ENCODE results near the gene C1QL2.
A peak's percentile ranks its signal among the peaks of the same experiment; 100 is the strongest.

The C1QL2 gene

DNA sequence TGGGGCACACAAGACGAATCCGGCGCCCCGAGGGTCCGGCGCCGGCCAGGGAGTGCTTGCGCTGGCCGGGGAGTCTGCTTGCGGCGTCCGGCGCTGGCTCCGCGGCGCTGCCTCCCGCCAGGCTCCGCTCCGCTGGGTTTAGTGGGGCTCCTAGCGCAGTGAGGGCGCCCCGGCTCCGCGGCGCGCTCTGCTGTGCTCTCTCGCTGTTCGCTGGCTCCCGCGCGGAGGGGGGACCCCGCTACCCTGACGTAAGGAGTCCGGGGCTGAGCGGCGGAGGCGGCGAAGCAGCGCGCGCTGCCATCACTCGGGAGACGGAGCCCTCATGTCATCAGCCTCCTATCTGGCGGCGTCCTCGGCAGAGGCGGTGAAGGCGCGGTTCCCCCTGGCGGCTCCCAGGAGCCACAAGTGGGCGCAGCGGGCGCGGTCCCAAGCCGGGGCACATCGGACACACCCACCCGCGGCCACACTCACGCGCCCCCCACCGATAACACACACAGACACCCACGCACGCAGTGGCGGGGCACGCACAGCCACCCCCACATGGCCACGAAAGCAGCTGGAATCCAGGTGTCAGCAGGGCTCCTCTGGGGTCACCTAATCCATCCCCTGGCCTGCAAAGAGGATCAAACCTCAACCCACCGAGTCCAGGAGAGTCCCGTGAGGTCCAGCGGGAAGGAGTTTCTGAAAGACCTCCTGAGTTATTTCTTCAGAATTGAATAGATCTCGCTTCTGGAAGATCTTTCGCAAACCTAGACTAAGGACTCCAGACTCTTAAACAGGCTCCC lies at the start of gene C1QL2:
C1QL2 (minus strand) TSS at position 189 of the 785 bp plus-strand sequence. CDS start 482 bp downstream, outside the sequence.
- DNase-seq (ENCODE audit: low read depth), result no peak

DNA sequence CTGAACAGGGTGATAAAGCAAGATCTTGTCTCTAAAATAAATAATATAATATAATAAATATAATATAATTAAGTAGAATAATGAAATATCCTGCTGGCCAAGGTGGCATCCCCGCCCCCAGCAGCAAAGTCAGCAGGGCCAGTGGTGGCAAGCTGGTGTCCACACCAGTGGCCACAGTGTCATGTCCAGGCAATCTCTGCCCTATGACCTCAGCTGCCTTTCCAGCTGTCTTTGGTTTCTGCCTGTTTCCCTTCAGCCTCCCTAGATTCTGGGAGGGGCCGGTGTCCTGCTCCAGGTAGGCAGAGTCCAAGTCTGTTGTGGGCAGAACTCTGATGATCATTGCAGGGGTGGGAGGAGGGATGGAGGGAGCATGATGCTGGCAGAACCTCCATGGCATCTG lies 48.9 kb upstream of the C1QL2 start:
- DNase-seq (ENCODE audit: low read depth), result no peak

DNA sequence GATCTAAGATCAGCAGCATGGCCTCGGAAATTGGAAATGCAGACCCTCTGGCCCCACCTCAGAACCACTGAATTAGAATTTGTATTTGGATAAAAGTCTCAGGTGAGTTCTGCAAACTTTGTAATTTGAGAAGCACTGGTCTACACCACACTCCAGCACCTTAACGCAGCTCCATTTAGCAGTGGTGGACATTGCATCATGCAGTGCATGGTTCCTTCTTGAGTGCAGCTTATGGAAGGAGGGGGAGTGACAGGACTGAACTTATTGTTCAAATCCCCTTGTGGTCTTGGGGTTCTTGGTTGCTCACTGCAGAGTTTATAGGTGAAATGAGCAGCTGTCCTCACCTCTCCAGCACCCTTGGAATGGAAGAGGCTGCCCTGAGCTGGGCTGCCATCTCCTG lies 47.6 kb upstream of the C1QL2 start:
- DNase-seq (ENCODE audit: low read depth), result no peak

DNA sequence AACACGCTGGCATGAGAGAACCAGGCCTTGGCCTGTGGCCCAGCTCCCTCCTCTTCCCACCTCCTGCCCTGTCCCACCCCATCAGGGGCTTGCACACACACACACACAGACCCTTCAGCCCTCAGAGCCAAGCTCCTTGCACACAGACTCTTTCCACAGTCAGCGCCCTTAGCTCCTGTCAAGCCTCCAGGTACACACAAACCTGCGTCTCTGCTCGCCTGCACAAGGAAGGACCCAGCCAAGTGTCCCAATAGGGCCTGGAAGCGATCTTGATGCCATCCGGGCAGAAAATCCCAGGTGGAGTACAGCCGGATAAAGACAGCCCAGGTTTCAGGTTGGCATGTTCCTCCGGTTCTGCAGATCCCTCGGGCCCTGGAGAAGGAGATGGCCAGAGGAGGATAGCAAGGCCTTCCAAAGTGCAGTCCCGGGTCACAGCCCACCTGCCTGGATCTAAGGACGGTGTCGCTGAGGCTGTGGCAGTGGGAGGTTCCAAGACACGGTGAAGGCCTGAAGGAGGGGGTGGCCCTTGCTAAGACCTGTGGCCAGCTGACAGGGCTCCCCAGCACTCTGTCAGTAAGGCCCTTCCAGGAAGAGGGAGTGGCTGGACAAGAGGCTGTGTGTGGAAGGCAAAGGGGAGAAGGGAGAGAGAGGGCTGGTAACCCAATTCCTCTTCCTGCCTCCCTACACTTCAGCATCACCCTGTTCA lies 46.6 kb upstream of the C1QL2 start:
- DNase-seq (ENCODE audit: low read depth), result no peak

DNA sequence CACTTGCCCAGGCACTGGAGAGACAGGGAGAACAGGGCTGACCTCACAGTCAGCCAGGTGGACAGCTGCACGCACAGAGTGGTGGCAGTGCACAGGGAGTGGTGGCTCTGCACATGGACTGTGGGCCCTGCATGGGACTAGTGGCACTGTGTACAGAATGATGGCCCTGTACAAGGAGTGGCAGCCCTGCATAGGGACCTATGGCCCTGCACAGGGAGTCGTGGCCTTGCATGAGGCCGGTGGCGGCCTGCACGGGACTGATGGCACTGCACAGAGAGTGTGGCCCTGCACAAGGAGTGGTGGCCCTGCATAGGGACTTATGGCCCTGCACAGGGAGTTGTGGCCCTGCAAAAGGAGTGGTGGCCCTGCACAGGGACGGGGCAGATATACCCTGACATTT lies 46.0 kb upstream of the C1QL2 start:
- no peak for DNase-seq (ENCODE audit: low read depth)

DNA sequence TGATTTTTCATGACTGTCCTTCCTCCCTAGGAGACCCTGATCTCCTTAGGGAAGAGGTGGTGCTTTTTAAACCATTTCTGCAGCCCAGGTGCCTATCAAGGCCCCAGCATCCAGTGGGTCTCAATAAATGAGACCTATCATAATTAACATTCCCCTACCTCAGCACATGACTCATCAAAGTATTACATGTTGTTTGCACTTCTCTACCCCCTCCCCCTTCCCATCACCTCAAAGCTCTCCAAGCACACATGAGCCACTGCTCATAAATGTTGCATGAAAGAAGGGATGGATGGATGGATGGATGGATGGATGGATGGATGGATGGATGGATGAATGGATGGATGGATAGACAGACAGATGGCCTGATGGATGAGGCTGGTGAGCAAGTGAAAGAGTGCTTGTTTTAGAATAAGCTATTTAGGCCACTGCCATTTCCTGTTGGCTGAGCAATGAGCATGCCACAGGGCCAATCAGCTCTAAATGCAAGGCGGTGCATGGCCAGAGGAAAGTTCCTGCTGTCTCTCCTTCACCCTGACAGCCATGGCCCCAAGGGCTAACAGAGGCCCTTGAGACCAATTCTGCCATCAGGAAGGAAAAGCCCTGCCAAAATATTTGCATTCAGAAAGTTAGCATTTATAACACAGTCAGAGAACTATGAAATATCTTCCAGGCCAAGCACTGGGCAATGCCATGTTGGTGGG lies 44.2 kb upstream of the C1QL2 start:
- no peak for DNase-seq (ENCODE audit: low read depth)

DNA sequence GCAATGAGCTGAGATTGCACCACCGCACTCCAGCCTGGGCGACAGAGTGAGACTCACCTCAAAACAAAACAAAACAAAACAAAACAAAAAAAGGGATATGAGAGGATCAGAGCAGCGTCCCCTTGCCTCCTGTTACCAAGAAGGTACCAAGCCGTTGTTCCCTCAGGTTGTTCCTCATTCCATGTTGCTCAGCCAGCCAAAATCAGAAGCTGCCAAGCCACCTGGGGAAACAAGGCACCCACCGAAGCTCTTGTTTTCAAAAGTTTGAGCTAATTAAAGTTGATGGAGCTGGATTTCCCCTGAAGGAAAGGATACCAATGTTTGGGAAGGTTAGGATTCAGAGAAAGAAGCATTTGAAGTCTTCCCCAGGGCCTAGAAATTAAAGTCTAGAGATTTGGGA lies 43.3 kb upstream of the C1QL2 start:
- DNase-seq (ENCODE audit: low read depth), result no peak

DNA sequence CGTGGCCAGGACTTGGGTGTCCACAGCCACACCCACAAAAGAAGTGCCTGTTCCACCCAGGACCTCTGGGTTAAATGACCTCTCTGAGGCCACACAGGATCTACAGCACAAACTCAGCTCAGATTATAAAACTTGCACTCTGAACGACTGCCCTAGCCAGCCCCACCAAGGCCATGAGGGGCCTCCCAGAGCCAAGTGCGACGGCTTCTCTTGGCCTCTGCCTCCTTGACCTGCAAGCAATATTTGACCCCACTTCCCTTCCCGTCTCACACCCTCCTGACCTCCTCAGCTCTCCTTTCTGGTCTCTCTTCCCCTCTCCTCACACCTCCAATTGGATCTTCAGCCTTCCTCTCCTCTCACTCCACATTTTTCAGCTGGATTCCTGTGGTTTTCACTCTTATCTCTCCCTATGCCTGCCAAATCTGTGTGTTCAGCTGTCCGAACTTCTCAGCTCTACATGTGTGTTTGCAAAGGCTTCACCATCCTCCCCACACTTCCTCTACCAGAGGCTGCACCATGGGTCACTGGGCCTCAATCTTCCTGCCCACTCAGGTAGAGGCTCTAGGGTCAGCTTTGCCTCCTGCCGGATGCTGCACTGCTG lies 39.8 kb upstream of the C1QL2 start:
- no peak for DNase-seq (ENCODE audit: low read depth)

DNA sequence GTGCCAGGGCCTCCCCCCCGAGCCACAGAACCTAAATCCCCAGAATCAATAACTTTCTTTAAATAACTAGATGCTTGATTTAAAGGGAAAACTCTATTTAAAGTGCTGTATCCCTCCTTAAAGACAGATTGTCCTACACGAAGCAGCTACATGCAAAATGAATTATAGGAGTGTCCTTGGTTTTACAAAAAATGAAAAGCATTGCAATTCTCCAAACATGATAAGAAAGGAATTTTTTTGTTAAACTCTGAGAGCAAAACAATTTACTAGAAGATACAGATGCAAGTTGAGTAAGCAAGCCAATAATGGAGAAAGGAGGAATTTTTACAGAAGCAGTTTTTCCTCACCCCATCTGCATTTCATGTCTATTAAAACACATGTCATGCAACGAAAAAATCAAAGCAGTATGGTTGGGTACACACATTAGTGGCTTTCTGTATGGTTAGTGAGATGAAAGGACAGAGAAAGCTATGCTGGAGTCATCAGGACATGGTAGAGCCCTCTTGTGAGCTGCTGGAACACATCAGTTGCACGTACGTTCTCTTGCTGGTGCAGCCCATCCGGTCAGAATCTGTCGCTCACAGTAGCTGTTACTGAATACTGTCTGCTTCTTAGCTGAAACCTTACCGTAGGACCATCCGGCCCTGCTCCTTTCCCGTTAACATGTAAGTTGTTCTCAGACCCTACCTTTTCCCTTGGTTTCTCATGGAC lies 39.1 kb upstream of the C1QL2 start:
- no peak for DNase-seq (ENCODE audit: low read depth)

DNA sequence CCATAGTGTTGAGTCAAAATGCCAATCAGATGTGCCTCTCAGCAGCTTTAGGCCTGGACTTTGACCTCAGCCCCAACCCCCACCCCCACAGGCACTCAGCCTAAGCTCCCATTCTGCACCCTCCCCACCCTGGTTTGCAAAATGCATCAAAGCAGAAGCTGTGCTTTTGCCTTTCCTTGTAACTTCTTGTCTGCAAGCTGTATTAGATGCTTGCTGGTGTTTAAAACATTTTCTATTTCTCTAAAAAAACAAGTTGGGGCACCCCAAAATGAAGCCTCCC lies 38.5 kb upstream of the C1QL2 start:
- DNase-seq (ENCODE audit: low read depth), result no peak

DNA sequence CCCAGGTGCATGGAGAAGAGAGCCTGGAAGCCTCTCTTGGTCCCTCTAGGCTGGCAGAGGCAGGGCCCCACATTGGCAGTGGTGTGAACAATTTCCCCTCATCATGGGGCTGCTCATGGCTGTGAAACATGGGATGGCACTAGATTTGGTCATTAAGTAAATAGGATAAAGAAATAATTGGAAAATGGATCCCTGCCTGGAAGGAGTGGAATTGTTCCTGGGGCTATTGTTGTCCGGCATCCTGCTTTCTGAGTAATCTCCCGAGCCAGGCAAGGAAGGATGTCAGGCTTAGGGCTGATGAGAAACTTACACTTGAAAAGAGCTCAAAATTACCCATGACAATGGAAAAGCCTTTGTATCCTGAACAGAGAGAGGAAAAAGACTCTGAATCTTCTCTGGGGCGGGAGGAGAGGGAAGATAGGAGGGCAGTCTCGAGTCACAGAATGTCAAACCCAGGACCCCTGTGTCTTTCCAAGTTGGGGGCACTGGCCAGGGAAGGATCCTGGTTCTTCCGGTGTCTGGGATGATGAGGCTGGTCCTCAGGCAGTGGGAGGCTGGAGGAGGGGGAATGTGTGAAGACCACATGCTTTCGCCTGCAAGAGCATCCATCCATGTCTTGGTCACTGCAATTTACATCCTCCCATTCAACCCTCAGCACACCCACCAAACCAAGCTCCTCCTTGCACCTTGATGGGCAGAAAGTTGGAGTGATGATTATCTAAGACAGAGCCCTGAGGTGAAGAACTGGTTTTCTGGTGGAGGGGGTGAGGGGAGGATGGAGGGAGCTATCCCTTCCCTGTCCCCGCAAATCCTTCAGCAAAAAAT lies 38.0 kb upstream of the C1QL2 start:
- DNase-seq (ENCODE audit: low read depth), result peak; percentile 32

DNA sequence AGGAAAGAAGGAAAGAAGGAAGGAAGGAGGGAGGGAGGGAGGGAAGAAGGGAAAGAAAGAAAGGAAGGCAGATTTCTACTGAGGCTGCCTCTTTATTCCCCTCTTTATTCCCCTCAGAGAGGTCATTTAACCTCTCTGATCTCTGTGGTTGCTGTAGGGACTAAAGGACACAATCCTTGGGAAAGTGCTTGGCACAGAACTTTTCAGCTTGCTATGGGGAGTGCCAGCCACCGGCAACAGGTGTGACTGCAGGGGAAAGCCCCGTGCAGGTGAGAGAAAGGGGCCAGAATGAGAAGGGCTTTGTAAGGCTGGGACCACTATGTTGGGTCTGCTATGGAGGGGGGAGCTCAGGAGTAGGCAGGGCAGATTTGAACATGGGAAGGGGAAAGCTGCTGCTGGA lies 37.3 kb upstream of the C1QL2 start:
- DNase-seq (ENCODE audit: low read depth), result no peak

DNA sequence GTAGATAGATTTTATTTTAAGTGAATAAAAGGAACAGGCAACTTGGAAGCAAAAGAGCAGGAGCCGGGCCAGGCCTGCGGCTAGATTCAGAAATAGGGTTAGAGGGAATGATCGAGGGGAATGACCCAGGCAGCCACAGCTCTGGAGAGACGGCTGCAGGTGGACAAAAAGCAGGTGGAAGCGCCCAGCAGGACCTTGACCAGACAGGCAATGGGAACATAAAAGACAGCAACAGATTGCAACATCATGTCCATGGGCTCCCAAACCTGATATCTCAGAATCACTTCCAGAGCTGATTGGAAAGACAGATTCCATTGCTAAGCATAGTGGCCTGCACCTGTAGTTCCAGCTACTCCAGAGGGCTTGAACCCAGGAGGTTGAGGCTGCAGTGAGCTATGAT lies 36.5 kb upstream of the C1QL2 start:
- DNase-seq (ENCODE audit: low read depth), result no peak

DNA sequence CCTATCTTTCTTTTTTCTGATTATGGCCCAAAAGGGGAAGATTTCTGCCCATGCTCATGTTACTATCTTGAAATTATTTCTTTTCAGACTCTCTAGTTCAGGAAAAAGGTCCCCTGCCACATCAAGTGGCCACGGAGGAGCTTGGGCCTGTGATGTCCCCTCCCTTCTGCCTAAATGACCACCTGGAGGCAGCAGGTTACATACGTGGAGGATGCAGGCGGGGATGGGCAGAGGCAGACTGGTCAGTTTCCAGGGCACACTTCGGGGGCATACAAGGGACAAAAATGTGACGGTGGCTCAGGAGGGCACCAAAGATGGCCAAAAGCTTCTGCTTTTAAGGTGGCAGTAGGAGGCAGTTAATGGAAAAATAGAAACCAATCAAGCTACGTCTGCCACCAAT lies 34.3 kb upstream of the C1QL2 start:
- DNase-seq (ENCODE audit: low read depth), result no peak

DNA sequence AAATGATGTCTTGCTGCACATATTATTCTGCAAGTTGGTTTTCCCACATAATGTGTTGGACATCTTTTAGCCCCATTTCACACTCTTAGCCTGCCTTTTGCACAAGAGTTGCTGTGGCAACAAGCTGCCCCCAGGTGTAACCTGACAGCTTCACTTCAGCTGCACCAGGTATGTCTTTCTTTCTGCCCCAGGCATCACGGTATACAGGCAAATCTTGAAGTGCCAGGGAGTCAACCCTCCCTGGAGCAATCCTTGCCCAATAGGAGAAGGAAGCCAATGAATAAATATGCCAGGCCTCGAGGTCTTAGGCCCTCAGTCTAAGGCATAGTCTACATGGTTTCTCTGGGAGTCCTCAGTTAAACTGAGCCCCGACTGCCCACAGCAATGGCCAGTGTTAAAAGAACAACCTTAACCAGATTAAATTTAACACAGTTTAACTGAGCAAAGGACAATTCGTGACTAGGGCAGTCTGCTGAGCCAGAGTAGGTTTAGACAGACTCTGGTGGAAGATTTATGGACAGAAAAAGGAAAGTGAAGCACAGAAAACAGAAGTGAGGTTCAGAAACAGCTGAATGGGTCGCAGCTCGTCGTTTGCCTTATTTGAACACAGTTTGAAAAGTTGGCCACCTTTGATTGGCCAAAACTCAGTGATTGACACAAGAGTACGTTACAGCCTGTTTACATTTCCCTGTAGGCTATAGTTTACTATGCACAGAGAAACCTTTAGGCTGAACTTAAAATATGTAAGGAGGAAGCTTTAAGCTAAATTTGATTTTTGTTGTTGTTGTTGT lies 32.0 kb upstream of the C1QL2 start:
- DNase-seq (ENCODE audit: low read depth), result no peak

DNA sequence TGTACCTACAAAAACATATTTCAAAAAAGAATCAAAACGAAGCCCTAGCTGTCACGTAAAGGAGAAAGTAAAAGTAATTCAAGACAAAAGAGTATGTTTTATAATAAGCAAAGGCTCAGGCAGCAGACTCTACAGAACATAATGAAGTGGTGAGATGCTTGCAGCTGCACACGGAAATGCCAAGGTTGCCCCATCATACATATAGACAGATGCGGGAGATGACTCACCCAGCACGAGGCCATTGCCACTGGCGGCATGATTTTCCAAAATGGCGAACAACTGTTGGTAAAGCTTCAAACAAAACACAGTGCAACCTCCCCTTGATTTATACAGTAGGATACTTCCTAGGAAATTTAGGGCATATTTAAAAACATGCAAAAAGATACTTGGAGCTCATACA lies 26.0 kb upstream of the C1QL2 start:
- DNase-seq (ENCODE audit: low read depth), result peak; percentile 26

DNA sequence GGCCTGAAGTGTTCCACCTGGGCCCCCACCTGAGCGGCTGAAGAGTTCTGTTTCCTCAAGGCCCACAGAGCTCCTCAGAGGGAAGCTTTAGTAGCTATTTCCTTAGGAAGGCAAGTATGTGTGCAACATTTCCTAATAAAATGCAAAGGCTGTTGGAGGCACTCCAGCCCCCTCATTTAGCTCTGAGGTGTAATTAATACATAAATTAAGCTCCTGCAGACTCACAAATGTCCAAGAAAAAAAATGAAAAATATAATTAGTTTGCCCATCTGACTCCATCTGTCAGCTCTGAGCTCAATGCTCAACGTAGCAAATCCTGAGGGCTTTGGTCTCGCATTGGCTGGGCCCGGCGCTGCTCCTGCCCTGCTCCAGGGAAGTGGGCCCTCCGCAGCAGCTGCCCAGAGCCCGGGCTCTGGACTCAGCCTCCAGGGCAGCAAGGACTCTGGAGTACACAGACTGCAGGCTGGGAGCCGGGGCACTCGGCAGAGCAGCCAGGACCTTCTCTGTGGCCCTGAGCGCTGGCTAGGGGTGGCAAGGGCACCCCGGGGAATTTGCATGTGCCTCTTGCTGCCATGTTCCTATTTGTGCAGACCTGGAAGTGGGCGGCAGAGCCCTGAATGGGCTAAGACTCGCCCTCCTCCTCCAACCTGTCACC lies 23.4 kb upstream of the C1QL2 start:
- DNase-seq (ENCODE audit: low read depth), result no peak

DNA sequence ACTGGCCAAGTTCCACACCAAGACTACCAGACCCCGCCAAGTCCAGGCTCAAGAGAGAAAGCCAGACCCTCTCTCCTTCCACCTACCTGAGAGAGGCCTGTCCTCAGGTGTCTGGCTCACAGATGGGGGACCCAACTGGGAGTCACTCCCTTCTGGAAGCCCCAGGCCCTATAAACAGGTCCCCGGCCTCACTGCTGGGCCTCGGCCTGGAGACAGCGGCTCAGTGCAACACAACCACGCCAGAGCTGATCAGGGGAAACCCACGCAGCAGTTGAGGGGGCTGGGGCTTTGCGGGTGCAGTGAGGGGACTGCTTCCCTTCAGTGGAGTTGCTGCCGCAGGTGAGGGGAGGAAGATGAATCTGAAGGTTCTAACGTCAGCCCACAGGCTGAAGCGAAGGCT lies 22.8 kb upstream of the C1QL2 start:
- no peak for DNase-seq (ENCODE audit: low read depth)

DNA sequence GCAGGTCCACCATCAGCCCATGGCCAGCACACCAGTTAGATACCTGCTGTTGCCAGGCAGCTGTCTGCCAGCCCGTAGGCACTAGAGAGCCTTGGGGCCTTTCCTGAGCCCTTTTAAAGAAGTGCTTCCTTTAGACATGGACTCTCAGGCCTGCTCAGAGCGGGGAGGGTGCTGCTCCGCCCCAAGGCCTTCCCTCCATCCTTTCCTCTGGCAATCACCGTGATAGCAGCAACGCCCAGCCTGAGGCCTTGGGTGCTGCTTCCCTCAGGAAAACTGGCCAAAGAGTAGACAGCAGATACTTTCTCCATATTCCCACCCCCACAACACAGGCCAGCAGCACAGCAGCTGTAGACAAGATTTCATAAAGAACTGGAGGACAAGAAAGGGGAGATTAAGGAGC lies 22.3 kb upstream of the C1QL2 start:
- no peak for DNase-seq (ENCODE audit: low read depth)

DNA sequence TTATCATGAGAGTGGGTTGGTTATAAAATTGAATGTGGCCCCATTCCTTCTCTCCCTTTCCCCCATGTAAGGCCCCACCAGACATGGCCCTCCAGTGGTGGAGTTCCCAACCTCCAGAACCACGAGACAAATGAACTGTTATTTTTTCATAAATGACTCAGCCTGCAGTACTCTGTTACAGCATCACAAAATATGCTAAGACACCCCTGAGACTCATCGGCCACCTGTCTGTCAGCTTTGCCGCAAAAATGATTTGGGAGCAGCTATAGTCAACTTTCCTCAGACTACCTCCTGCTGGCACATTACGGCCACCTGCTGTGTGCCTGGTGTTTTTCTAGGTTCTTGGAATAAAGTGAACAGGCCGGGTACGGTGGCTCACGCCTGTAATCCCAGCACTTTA lies 21.4 kb upstream of the C1QL2 start:
- DNase-seq (ENCODE audit: low read depth), result no peak

All from ELR (cell line).